OCI-LY1 (cell line): Measurements from ENCODE around the gene COPS3.

Experiments used
- H2AFZ ChIP-seq: fragments of 200-600 bp; sonication (generic), shearing (Covaris generic); 2 replicates; pipeline ENCODE4 v1.6.0; 2014; ENCODE audit warnings: antibody characterized with exemption, mild to moderate bottlenecking, low read length
- H3F3A ChIP-seq: fragments of 200-600 bp; sonication (generic), shearing (Covaris generic); 2 replicates; pipeline ENCODE4 v1.6.0; 2014; ENCODE audit warnings: mild to moderate bottlenecking, antibody characterized with exemption, low read length, moderate library complexity; ENCODE audit not compliant: insufficient read depth
- H3K27ac ChIP-seq: fragments of 200-600 bp; sonication (generic); 2 replicates; pipeline ENCODE4 v1.5.1; 2014; ENCODE audit warnings: low read length, mixed run types, mild to moderate bottlenecking, low read depth; ENCODE audit not compliant: poor library complexity, severe bottlenecking
- H3K27me3 ChIP-seq: fragments of 200-600 bp; sonication (generic); 2 replicates; pipeline ENCODE4 v1.6.0; 2014; ENCODE audit warnings: antibody characterized with exemption, mild to moderate bottlenecking, low read length, moderate library complexity; ENCODE audit not compliant: insufficient read depth
- H3K36me3 ChIP-seq: fragments of 200-600 bp; sonication (generic); 2 replicates; pipeline ENCODE4 v1.6.1; 2014; ENCODE audit warnings: mild to moderate bottlenecking, antibody characterized with exemption, low read length, moderate library complexity, mixed read lengths; ENCODE audit not compliant: insufficient read depth
- H3K4me1 ChIP-seq: fragments of 200-600 bp; sonication (generic); 2 replicates; pipeline ENCODE4 v1.5.1; 2014; ENCODE audit warnings: mild to moderate bottlenecking, low read length, moderate library complexity; ENCODE audit not compliant: insufficient read depth, severe bottlenecking
- H3K4me2 ChIP-seq: fragments of 200-600 bp; sonication (generic), shearing (Covaris generic); 2 replicates; pipeline ENCODE4 v1.6.1; 2014; ENCODE audit warnings: low read length
- H3K4me3 ChIP-seq: fragments of 200-600 bp; sonication (generic); 2 replicates; pipeline ENCODE4 v1.5.1; 2014; ENCODE audit warnings: low read length, low read depth, mild to moderate bottlenecking, mixed read lengths; ENCODE audit not compliant: poor library complexity, severe bottlenecking
- H3K79me2 ChIP-seq: fragments of 200-600 bp; shearing (Covaris generic); 2 replicates; pipeline ENCODE4 v1.6.1; 2016; ENCODE audit warnings: mixed run types, low read length, mixed read lengths; ENCODE audit not compliant: insufficient read depth
- H3K9ac ChIP-seq: fragments of 200-600 bp; sonication (generic), shearing (Covaris generic); 2 replicates; pipeline ENCODE4 v1.6.1; 2014; ENCODE audit warnings: mild to moderate bottlenecking, low read length, mixed read lengths
- H3K9me2 ChIP-seq: fragments of 200-600 bp; sonication (generic), shearing (Covaris generic); 2 replicates; pipeline ENCODE4 v1.6.1; 2014; ENCODE audit warnings: low read depth, mild to moderate bottlenecking, low read length, mixed read lengths
- H3K9me3 ChIP-seq: fragments of 200-600 bp; shearing (Covaris generic); 2 replicates; pipeline ENCODE4 v1.6.1; 2014; ENCODE audit warnings: low read length, mixed read lengths
- H4K20me1 ChIP-seq: fragments of 200-600 bp; sonication (generic), shearing (Covaris generic); 2 replicates; pipeline ENCODE4 v1.6.0; 2016; ENCODE audit warnings: mild to moderate bottlenecking, low read length; ENCODE audit not compliant: insufficient read depth
- EZH2 ChIP-seq: fragments of 200-600 bp; sonication (generic), shearing (Covaris generic); IDR thresholded peaks from 2 replicates; pipeline ENCODE4 v1.8.0; 2017; ENCODE audit warnings: borderline replicate concordance, mixed run types, mild to moderate bottlenecking, antibody characterized with exemption, low read length, moderate library complexity, mixed read lengths
- TF ChIP-seq, protein P1 (sequence below): fragments of 200-600 bp; sonication (generic), shearing (Covaris generic); IDR thresholded peaks from 2 replicates; pipeline ENCODE4 v1.5.1; 2017; ENCODE audit warnings: mild to moderate bottlenecking, antibody characterized with exemption, low read length, moderate library complexity, mixed read lengths

COPS3 gene

DNA sequence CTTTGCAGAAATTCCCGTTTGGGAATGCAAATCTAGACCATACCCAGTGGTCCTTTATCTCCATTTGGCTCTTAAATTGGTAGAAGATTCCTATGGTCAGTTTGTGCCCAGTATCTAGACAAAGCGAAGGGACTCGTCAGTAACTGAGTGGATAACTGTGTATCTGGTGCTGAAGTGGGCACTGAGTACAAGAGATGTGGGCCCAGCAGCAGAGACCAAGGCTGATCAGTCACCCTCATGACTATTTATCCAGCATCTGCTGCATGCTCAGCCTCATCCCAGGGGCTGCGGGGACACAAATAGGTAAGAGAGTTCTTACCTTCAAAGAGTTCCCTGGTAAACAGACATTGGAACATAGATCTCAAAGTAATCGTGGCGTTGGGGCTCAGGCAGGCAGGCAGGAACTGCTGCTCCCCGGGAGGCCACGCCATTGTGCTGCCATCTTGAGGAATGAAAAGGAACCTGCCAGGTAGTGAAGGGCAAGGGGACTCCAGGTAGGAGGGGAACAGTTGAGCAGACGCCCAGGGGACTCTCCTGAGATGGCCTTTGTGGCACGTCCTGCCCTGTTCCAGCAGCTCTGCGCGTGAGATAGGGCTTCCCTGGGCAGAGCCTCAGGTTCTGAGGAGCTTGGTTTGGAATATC lies 32.4 kb upstream of the COPS3 start:
- Histone ChIP-seq H4K20me1 (no peaks in the 10 kb centered on the region), H2AFZ (no peak overlapping the region), H3K9ac (no peak overlapping the region; the same call in 1 of the 2 replicates), H3K4me2 (no peak overlapping the region), H3K4me1 (peaks cover 4% of the 10 kb centered on the region), H3K36me3 (peaks cover 35% of the 10 kb centered on the region), H3K79me2 (no peaks in the 10 kb centered on the region), H3K4me3 (no peak overlapping the region), H3K9me3 (peaks cover 3% of the 10 kb centered on the region; the same call in 1 of the 2 replicates), H3F3A (no peaks in the 10 kb centered on the region), H3K27me3 (no peaks in the 10 kb centered on the region), H3K9me2 (no peaks in the 10 kb centered on the region), H3K27ac (no peak overlapping the region)
- TF ChIP-seq EZH2: no peak
- TF ChIP-seq, protein P1, sequence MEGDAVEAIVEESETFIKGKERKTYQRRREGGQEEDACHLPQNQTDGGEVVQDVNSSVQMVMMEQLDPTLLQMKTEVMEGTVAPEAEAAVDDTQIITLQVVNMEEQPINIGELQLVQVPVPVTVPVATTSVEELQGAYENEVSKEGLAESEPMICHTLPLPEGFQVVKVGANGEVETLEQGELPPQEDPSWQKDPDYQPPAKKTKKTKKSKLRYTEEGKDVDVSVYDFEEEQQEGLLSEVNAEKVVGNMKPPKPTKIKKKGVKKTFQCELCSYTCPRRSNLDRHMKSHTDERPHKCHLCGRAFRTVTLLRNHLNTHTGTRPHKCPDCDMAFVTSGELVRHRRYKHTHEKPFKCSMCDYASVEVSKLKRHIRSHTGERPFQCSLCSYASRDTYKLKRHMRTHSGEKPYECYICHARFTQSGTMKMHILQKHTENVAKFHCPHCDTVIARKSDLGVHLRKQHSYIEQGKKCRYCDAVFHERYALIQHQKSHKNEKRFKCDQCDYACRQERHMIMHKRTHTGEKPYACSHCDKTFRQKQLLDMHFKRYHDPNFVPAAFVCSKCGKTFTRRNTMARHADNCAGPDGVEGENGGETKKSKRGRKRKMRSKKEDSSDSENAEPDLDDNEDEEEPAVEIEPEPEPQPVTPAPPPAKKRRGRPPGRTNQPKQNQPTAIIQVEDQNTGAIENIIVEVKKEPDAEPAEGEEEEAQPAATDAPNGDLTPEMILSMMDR: peak; percentile 90

DNA sequence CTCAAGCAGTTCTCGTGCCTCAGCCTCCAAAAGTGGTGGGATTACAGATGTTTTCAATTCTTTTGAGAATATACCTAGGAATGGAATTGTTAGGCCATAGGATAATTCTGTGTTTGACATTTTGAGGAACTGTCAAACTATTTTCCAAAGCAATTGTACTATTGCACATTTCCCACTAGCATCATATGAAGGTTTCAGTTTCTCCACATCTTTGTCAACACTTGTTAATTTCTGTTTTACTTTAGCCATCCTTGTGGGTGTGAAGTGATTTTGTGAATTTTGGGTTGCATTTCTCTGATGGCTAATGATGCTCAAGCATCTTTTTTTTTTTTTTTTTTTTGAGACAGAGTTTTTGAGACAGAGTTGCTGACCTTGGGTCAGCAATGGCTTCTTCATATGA lies 28.3 kb upstream of the COPS3 start:
- Histone ChIP-seq H3K9ac (no peak overlapping the region), H3F3A (peaks cover 6% of the 10 kb centered on the region; the same call in 1 of the 2 replicates), H3K4me2 (no peak overlapping the region), H4K20me1 (no peaks in the 10 kb centered on the region), H2AFZ (no peak overlapping the region), H3K36me3 (peaks cover 31% of the 10 kb centered on the region), H3K4me3 (no peak overlapping the region), H3K27me3 (no peaks in the 10 kb centered on the region), H3K9me2 (no peaks in the 10 kb centered on the region), H3K9me3 (peaks cover 3% of the 10 kb centered on the region; the same call in 1 of the 2 replicates), H3K4me1 (peaks cover 22% of the 10 kb centered on the region), H3K27ac (no peak overlapping the region), H3K79me2 (no peaks in the 10 kb centered on the region)
- TF ChIP-seq EZH2: no peak
- TF ChIP-seq, protein P1: no peak

DNA sequence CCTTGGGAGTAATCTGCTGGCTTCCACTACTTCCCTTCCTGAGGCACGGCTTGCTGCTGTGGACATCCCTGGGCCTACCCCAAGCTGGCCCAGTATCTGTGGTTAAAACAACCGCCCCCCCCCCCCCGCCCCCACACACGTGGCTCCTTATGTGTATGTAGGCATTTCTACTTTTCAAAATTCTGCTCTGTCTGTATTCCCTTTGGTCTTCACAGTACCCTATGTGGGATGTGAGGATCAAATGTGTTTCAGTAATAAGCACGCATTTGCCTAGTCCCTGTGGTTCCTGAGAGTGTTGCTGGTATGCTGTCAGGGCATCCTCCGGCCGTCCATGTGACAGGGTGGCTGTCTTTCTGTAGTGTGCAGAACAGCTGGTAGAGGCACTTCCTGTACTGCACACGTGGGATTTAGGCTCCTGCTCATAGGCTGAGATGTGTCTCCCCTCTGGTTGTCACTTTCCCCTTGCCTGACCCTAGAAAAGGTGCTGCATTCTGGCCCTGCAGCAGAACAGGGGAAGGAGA lies 24.3 kb upstream of the COPS3 start:
- peak overlapping the region; percentile 97 for H3K4me3 ChIP-seq
- peaks cover 44% of the 10 kb centered on the region for H3K4me1 ChIP-seq
- no peaks in the 10 kb centered on the region for H3K9me3 ChIP-seq
- H3F3A ChIP-seq: peaks cover 6% of the 10 kb centered on the region; the same call in 1 of the 2 replicates
- no peaks in the 10 kb centered on the region for H4K20me1 ChIP-seq
- H3K9ac ChIP-seq: peak overlapping the region; percentile 84
- no peaks in the 10 kb centered on the region for H3K27me3 ChIP-seq
- no peaks in the 10 kb centered on the region for H3K9me2 ChIP-seq
- no peak for TF ChIP-seq EZH2
- TF ChIP-seq, protein P1: no peak
- peak overlapping the region; percentile 99 for H3K4me2 ChIP-seq
- peaks cover 14% of the 10 kb centered on the region for H3K36me3 ChIP-seq
- peak overlapping the region; percentile 89 for H3K27ac ChIP-seq
- H2AFZ ChIP-seq: no peak overlapping the region
- H3K79me2 ChIP-seq: no peaks in the 10 kb centered on the region
